Endothelial cell of umbilical vein (primary cell): ENCODE data around the gene SH3PXD2A. TPM values are rescaled to one million over a fixed set of nuclear protein-coding genes. Genes with fewer than 3 reads are reported as not detected.
A peak's percentile ranks its signal among the peaks of the same experiment; 100 is the strongest.

Source experiments
- BruUV-seq: library from RNA; stranded (reverse); fragments of 400-500 nt; replicated peaks from 2 replicates; lab custom pipeline; 2021; lab: Mats Ljungman, UMichigan
- CTCF ChIA-PET: fragments of 300-600, 350-600 bp; sonication (Branson Sonifier 250); formaldehyde crosslinking; loops from one replicate; lab custom pipeline; 2021; ENCODE audit warnings: antibody characterized with exemption, inconsistent platforms; lab: Charles Lee
- POLR2A ChIA-PET: fragments of 300-600, 350-600 bp; sonication (Branson Sonifier 250); formaldehyde crosslinking; loops from one replicate; lab custom pipeline; 2021; ENCODE audit warnings: antibody characterized with exemption, inconsistent platforms; lab: Charles Lee
- DNase-seq: peaks from one replicate; pipeline ENCODE4 v3.0.0-alpha.2; 2011; ENCODE audit warnings: low read depth, low spot score
- FAIRE-seq: peaks from 2 replicates; lab custom pipeline; 2011; peaks lifted over from hg19 to GRCh38; lab: Jason Lieb, UNC
- H2AFZ ChIP-seq: 2 replicates; pipeline ENCODE4 v1.6.0; 2012; ENCODE audit warnings: low read depth, low read length, control low read depth, inconsistent platforms
- H3K27ac ChIP-seq: 2 replicates; pipeline ENCODE4 v1.5.1; 2011; ENCODE audit warnings: low read depth, mild to moderate bottlenecking, control low read depth, low read length, moderate library complexity; ENCODE audit not compliant: insufficient read depth
- H3K27me3 ChIP-seq, 2 experiments: 2 replicates each; pipeline versions ENCODE4 v1.6.0 to v1.6.1; 2011; ENCODE audit warnings: low read length in 2 of 2, mixed read lengths in 1 of 2; ENCODE audit not compliant: control insufficient read depth in 2 of 2, insufficient read depth in 2 of 2
- H3K36me3 ChIP-seq, 2 experiments: 2 replicates in 1 of 2; 3 replicates in 1 of 2; pipeline ENCODE4 v1.5.1; 2011; ENCODE audit warnings: low read length in 2 of 2, mild to moderate bottlenecking in 1 of 2, moderate library complexity in 1 of 2; ENCODE audit not compliant: control insufficient read depth in 2 of 2, insufficient read depth in 2 of 2; ENCODE audit errors: extremely low read depth in 1 of 2
- H3K4me1 ChIP-seq: 3 replicates; pipeline ENCODE4 v1.5.1; 2011; ENCODE audit warnings: mild to moderate bottlenecking, low read length; ENCODE audit not compliant: control insufficient read depth, insufficient read depth; ENCODE audit errors: extremely low read depth
- H3K4me2 ChIP-seq: 2 replicates; pipeline ENCODE4 v1.6.1; 2011; ENCODE audit warnings: low read length, control low read depth, mixed read lengths; ENCODE audit not compliant: insufficient read depth
- H3K4me3 ChIP-seq, 3 experiments: fragments of 200-600 bp in 1 of 3; sonication (generic), shearing (Covaris generic) in 1 of 3; replicated peaks in 1 of 3; 2 replicates each; pipeline ENCODE4 v1.5.1; 2011 to 2016; ENCODE audit warnings: control low read depth in 3 of 3, low read length in 3 of 3, mild to moderate bottlenecking in 2 of 3, inconsistent platforms in 1 of 3, low read depth in 1 of 3, moderate library complexity in 1 of 3; ENCODE audit not compliant: insufficient read depth in 1 of 3
- H3K79me2 ChIP-seq: 2 replicates; pipeline ENCODE4 v1.6.0; 2012; ENCODE audit warnings: low read length, inconsistent platforms; ENCODE audit not compliant: control insufficient read depth, insufficient read depth
- H3K9ac ChIP-seq: replicated peaks from 2 replicates; pipeline ENCODE3; 2011; ENCODE audit warnings: low read length, control low read depth; ENCODE audit not compliant: insufficient read depth; ENCODE audit errors: extremely low read depth
- H3K9me1 ChIP-seq: replicated peaks from 3 replicates; pipeline ENCODE4 v1.6.0; 2011; ENCODE audit warnings: mild to moderate bottlenecking, low read length; ENCODE audit not compliant: control insufficient read depth, insufficient read depth; ENCODE audit errors: extremely low read depth
- H3K9me3 ChIP-seq: replicated peaks from 2 replicates; pipeline ENCODE4 v1.5.1; 2012; ENCODE audit warnings: low read length, inconsistent platforms; ENCODE audit not compliant: control insufficient read depth, insufficient read depth
- H4K20me1 ChIP-seq: replicated peaks from 2 replicates; pipeline ENCODE3; 2011; ENCODE audit warnings: mild to moderate bottlenecking, low read length; ENCODE audit not compliant: control insufficient read depth, insufficient read depth; ENCODE audit errors: extremely low read depth
- CTCF ChIP-seq, 2 donors: IDR thresholded peaks; 1 replicate in 1 of 2; 2 replicates in 1 of 2; pipeline ENCODE4 v1.5.1; 2011; ENCODE audit warnings: low read length in 2 of 2, mild to moderate bottlenecking in 2 of 2, moderate library complexity in 2 of 2, control low read depth in 1 of 2, inconsistent platforms in 1 of 2, low read depth in 1 of 2; ENCODE audit not compliant: insufficient read depth in 1 of 2; ENCODE audit errors: extremely low read depth in 1 of 2
- EZH2 ChIP-seq: IDR thresholded peaks from 2 replicates; pipeline ENCODE4 v1.6.1; 2012; ENCODE audit warnings: borderline replicate concordance, low read depth, mild to moderate bottlenecking, moderate library complexity, low read length, inconsistent platforms; ENCODE audit not compliant: severe bottlenecking
- FOS ChIP-seq: IDR thresholded peaks from 2 replicates; pipeline ENCODE4 v1.6.1; 2011; ENCODE audit warnings: mild to moderate bottlenecking, low read length, moderate library complexity, borderline replicate concordance; ENCODE audit not compliant: insufficient read depth
- GATA2 ChIP-seq: IDR thresholded peaks from 2 replicates; pipeline ENCODE4 v1.7.0; 2011; ENCODE audit warnings: low read depth, mild to moderate bottlenecking, moderate library complexity, mixed read lengths, low read length; ENCODE audit not compliant: insufficient read length, insufficient read depth
- JUN ChIP-seq: IDR thresholded peaks from 2 replicates; pipeline ENCODE4 v1.6.1; 2011; ENCODE audit warnings: borderline replicate concordance, low read depth; ENCODE audit not compliant: insufficient read length, insufficient read depth
- MAX ChIP-seq: IDR thresholded peaks from 2 replicates; pipeline ENCODE4 v1.6.1; 2011; ENCODE audit not compliant: insufficient read depth, insufficient read length
- MYC ChIP-seq: IDR thresholded peaks from one replicate; pipeline ENCODE4 v1.6.1; 2011; ENCODE audit warnings: mild to moderate bottlenecking, low read depth, low read length
- POLR2A ChIP-seq: IDR thresholded peaks from 2 replicates; pipeline ENCODE4 v1.6.1; 2012; ENCODE audit warnings: low read depth, mild to moderate bottlenecking, control low read depth, low read length
- POLR2AphosphoS5 ChIP-seq: IDR thresholded peaks from 2 replicates; pipeline ENCODE4 v1.6.1; 2012; ENCODE audit warnings: low read depth, mild to moderate bottlenecking, control low read depth, low read length, moderate library complexity; ENCODE audit not compliant: insufficient read depth
- dilution Hi-C: fragments of 300-500 bp; cut with MboI; formaldehyde crosslinking; loops from one replicate; pipeline ENCODE4 v1.15.0; 2019; ENCODE audit warnings: low sequenced_read_pairs; ENCODE audit not compliant: extremely low pct_ligation_motif_present
- intact Hi-C: fragments of 100-400 bp; cut with micrococcal nuclease; formaldehyde crosslinking; loops from one replicate; pipeline ENCODE4 v1.10.0; 2022
- polyA plus RNA-seq, 4 experiments: library from polyadenylated mRNA; depleted of rRNA in 3 of 4; stranded (reverse) in 3 of 4; unstranded in 1 of 4; fragments of >200 nt; gene quantifications; 2 replicates each; pipeline versions ENCODE4 v1.2.1 to v1.2.3, GENCODE V29; 2011 to 2012; ENCODE audit warnings: missing spikeins in 1 of 4
- total RNA-seq: library from RNA; stranded (reverse); gene quantifications from 2 replicates; pipeline ENCODE4 v1.2.3, GENCODE V29; 2021

Gene SH3PXD2A
- total and polyA plus RNA-seq, 2 donors (not counting 3 experiments of a cell fraction or from before 2014, with no cell fraction given): 1.4 to 5.1 TPM

GRCh38 chr10:103668351-103669242 is 186.8 kb downstream of the SH3PXD2A start:
- POLR2A ChIA-PET: no interaction called here
- no TSS peak for BruUV-seq
- intact Hi-C loops: loop anchor here (2.0 kb wide), 1 partner anchor 28 kb away; no protein-coding TSS in a partner anchor
- H3K4me3 ChIP-seq: no peak overlapping the region
- no peaks in the 10 kb centered on the region for H4K20me1 ChIP-seq
- dilution Hi-C loops: no loop called here
- H3K9ac ChIP-seq: peak overlapping the region; percentile 11
- H3K79me2 ChIP-seq: no peaks in the 10 kb centered on the region
- peaks cover 13% of the 10 kb centered on the region for H3K4me1 ChIP-seq
- H2AFZ ChIP-seq: peak overlapping the region; percentile 50
- H3K4me2 ChIP-seq: peak overlapping the region; percentile 18
- TF ChIP-seq JUN (no peak), FOS (no peak), GATA2 (no peak), MYC (no peak), CTCF (IDR thresholded peaks at IDR 0.05; ENCODE audit: extremely low read depth in 1 of 2, insufficient read depth in 1 of 2, low read depth in 1 of 2, low read length in 2 of 2) (no peak), POLR2A (no peak), POLR2AphosphoS5 (no peak), MAX (no peak), EZH2 (no peak)
- FAIRE-seq (peak; percentile 75), DNase-seq (peak; percentile 27)
- H3K9me3 ChIP-seq: no peaks in the 10 kb centered on the region
- H3K27ac ChIP-seq: no peak overlapping the region
- no peaks in the 10 kb centered on the region for H3K36me3 ChIP-seq
- no peaks in the 10 kb centered on the region for H3K27me3 ChIP-seq
- H3K9me1 ChIP-seq: no peaks in the 10 kb centered on the region
- CTCF ChIA-PET: interaction anchor here (0.6 to 3.2 kb wide), 3 partner anchors 18 to 76 kb away, joined by 3 to 25 read pairs (median 3); no protein-coding TSS in a partner anchor
